Left lung (tissue), 10 donors: ENCODE results near the gene CLIP4. TPM values are rescaled to one million over a fixed set of nuclear protein-coding genes. Genes with fewer than 3 reads are reported as not detected.
A peak's percentile ranks its signal among the peaks of the same experiment; 100 is the strongest.
"Not testable (repeated sequence)": the region's sequence is repeated elsewhere in the genome, so short reads cannot be mapped to it uniquely, and the experiment has no call there.

Experiments
- ATAC-seq: fragments of 200-7000 bp; cut with Tn5 transposase; one replicate; pipeline ENCODE4 v1.9.1; 2020; ENCODE audit warnings: moderate library complexity
- DNase-seq, 4 donors: peaks; one replicate each; pipeline ENCODE4 v3.0.0-alpha.2; 2013 to 2020
- H3K27ac ChIP-seq, 2 donors: fragments of 200-600 bp; sonication (generic) in 1 of 2; one replicate each; pipeline versions ENCODE4 v1.5.0 to v1.8.0; 2020 to 2021
- H3K27me3 ChIP-seq, 2 donors: fragments of 200-600 bp; sonication (generic) in 1 of 2; one replicate each; pipeline versions ENCODE4 v1.5.0 to v1.8.0; 2020 to 2021
- H3K36me3 ChIP-seq, 2 donors: fragments of 200-600 bp; sonication (generic) in 1 of 2; one replicate each; pipeline versions ENCODE4 v1.5.0 to v1.8.0; 2020 to 2021
- H3K4me1 ChIP-seq, 2 donors: fragments of 200-600 bp; one replicate each; pipeline ENCODE4 v1.8.0; 2021
- H3K4me3 ChIP-seq, 2 donors: fragments of 200-600 bp; sonication (generic) in 1 of 2; one replicate each; pipeline versions ENCODE4 v1.5.0 to v1.8.0; 2020 to 2021; ENCODE audit warnings: mild to moderate bottlenecking in 1 of 2
- H3K9me3 ChIP-seq, 2 donors: fragments of 200-600 bp; sonication (generic) in 1 of 2; one replicate each; pipeline versions ENCODE4 v1.5.0 to v1.8.0; 2020 to 2021
- CTCF ChIP-seq, 2 donors: fragments of 200-600 bp; sonication (generic) in 1 of 2; IDR thresholded peaks; one replicate each; pipeline versions ENCODE4 v1.5.0 to v1.8.0; 2021; ENCODE audit warnings: antibody characterized with exemption in 2 of 2
- intact Hi-C, 2 donors: fragments of 100-400 bp; cut with DNase I; formaldehyde crosslinking; loops; one replicate each; pipeline versions ENCODE4 v1.11.2 to v1.14.2; 2022
- polyA plus RNA-seq, 6 donors: library from polyadenylated mRNA; unstranded; fragments of 120-200 nt; gene quantifications; one replicate each; pipeline ENCODE4 v1.2.1, GENCODE V29; 2013; ENCODE audit not compliant: insufficient read length in 6 of 6
- total RNA-seq, 2 donors: library from RNA; stranded (reverse); fragmentation: NEBNext Ultra II Directional; extraction: Animal tissue kit (Norgen Biotek cat#: 25700); gene quantifications; one replicate each; pipeline ENCODE4 v1.2.1, GENCODE V29; 2021
- donor health status: DM: no; HTN: yes; CAD: no.
- donor health status: DM: no; HTN: no; CAD: no.

Gene CLIP4
- total and polyA plus RNA-seq, 8 donors = 9.5 to 49.2 (median 12.5) TPM

GRCh38 chr2:29104688-29105087 is 10.5 kb upstream of the CLIP4 start:
- Histone ChIP-seq H3K36me3 (no peaks in the 10 kb centered on the region), H3K27ac (no peak overlapping the region), H3K27me3 (no peaks in the 10 kb centered on the region), H3K4me1 (no peaks in the 10 kb centered on the region), H3K4me3 (no peak overlapping the region), H3K9me3 (no peaks in the 10 kb centered on the region)
- DNase-seq (no peak), ATAC-seq (no peak)
- intact Hi-C loops = no loop called here
- TF ChIP-seq CTCF (IDR thresholded peaks at IDR 0.05) = no peak

GRCh38 chr2:29105375-29105774 is 9.8 kb upstream of the CLIP4 start:
- no peaks in the 10 kb centered on the region for H3K27me3 ChIP-seq
- no peak overlapping the region for H3K27ac ChIP-seq
- ATAC-seq (peak; percentile 18), DNase-seq (no peak)
- H3K36me3 ChIP-seq = no peaks in the 10 kb centered on the region
- H3K4me1 ChIP-seq = no peaks in the 10 kb centered on the region
- H3K4me3 ChIP-seq = no peak overlapping the region
- intact Hi-C loops = no loop called here
- H3K9me3 ChIP-seq = no peaks in the 10 kb centered on the region
- no peak for TF ChIP-seq CTCF (IDR thresholded peaks at IDR 0.05)

DNA sequence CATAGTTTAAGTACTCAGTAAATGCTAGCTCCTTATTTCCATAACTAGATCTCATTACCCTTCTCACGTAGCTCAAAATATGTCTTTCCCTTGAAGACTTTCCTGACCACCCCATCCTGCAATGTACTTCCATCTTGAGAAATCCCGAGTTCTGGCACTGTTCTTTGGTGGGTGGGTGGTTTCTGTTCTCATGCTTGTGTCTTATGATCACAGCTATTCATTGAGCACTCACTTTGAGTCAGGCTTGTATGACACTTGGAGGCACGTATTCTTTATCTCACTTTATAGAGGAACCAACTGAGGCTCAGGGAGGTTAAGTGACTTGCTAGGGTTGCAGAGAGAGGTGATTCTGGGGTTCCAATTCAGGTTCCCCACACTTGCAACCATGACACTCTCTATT is 9.0 kb upstream of the CLIP4 start:
- no peak overlapping the region for H3K4me3 ChIP-seq
- intact Hi-C loops = no loop called here
- no peaks in the 10 kb centered on the region for H3K36me3 ChIP-seq
- no peaks in the 10 kb centered on the region for H3K9me3 ChIP-seq
- ATAC-seq = no peak
- DNase-seq = no peak
- H3K4me1 ChIP-seq = no peaks in the 10 kb centered on the region
- no peak overlapping the region for H3K27ac ChIP-seq
- H3K27me3 ChIP-seq = no peaks in the 10 kb centered on the region
- no peak for TF ChIP-seq CTCF (IDR thresholded peaks at IDR 0.05)

DNA sequence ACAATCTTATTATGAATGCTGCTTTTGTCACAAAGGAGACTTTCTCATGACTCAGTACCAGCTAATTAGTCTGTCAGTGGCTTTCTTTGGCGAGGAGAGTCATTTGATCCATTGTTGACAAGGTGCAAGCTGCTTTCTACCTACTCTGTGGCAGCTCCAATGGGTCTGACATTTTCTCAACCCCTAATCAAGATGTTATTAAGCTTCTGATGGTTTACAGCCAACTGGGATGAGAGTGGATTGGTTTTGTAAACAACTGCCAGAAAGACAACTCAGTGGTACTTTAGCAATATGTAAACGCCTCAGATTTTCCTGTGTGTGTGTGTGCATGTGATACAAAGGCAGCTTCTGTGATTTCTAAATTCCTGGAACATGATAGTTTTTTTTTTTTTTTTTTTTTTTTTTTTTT is 8.2 kb upstream of the CLIP4 start:
- no peaks in the 10 kb centered on the region for H3K36me3 ChIP-seq
- no peaks in the 10 kb centered on the region for H3K9me3 ChIP-seq
- DNase-seq = no peak
- no peak for TF ChIP-seq CTCF (IDR thresholded peaks at IDR 0.05)
- no peaks in the 10 kb centered on the region for H3K4me1 ChIP-seq
- H3K27me3 ChIP-seq = no peaks in the 10 kb centered on the region
- no peak overlapping the region for H3K4me3 ChIP-seq
- no peak overlapping the region for H3K27ac ChIP-seq
- intact Hi-C loops = no loop called here
- ATAC-seq = no peak

DNA sequence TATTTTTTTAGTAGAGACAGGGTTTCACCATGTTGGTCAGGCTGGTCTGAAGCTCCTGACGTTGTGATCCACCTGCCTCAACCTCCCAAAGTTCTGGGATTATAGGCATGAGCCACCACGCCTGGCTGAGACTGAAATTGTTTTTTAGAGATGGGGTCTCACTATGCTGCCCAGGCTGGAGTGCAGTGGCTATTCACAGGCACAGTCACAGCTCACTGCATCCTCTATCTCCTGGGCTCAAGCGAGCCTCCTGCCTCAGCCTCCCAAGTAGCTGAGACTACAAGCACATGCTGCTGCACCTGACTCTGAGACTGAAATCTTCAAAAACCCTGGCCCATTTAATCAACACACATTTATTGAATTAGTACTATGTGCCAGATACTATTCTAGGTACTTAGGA is 7.7 kb upstream of the CLIP4 start:
- ATAC-seq, H3K4me3 ChIP-seq, H3K27ac ChIP-seq, H3K9me3 ChIP-seq, H3K36me3 ChIP-seq, H3K4me1 ChIP-seq, intact Hi-C loops, H3K27me3 ChIP-seq, DNase-seq: not testable (repeated sequence)

GRCh38 chr2:29108225-29108624 is 7.0 kb upstream of the CLIP4 start:
- ATAC-seq = peak; percentile 52
- no peak overlapping the region for H3K4me3 ChIP-seq
- H3K4me1 ChIP-seq = peaks cover 0 to under 1% of the 10 kb centered on the region in 2 donors
- no peak for TF ChIP-seq CTCF (IDR thresholded peaks at IDR 0.05)
- no peaks in the 10 kb centered on the region for H3K9me3 ChIP-seq
- DNase-seq = no peak
- no peaks in the 10 kb centered on the region for H3K36me3 ChIP-seq
- no peak overlapping the region for H3K27ac ChIP-seq
- intact Hi-C loops = no loop called here
- no peaks in the 10 kb centered on the region for H3K27me3 ChIP-seq
